Measurements from ENCODE around the gene CBLC. TPM values are rescaled to one million over a fixed set of nuclear protein-coding genes. Genes with fewer than 3 reads are reported as not detected.
A peak's percentile ranks its signal among the peaks of the same experiment; 100 is the strongest.
"Not testable (repeated sequence)": the region's sequence is repeated elsewhere in the genome, so short reads cannot be mapped to it uniquely, and the experiment has no call there.

Gene CBLC
- total RNA-seq, 4 donors from 2014 or later, result 64.3 to 87.0 (median 75.6) TPM

DNA sequence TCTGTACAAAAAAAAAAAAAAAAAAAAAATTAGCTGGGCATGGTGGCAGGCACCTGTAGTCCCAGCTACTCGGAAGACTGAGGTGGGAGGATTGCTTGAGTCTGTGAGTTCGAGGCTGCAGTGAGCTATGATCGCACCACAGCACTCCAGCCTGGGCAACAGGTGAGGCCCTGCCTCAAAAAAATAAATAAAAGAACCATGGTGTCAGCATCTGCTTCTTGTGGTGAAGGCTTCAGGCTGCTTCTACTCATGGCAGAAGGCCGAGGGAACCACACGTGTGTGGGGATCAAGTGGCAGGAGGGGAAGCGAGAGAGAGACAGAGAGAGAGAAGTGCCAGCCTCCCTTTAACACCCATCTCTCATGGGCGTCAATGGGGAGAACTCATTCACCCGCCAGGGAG is 15.7 kb upstream of the CBLC start:
- H3K4me3 ChIP-seq (ENCODE audit: low read depth, poor library complexity, severe bottlenecking), result no peak overlapping the region
- no peak for TF ChIP-seq POLR2A (IDR thresholded peaks at IDR 0.05)
- TF ChIP-seq, protein P1, sequence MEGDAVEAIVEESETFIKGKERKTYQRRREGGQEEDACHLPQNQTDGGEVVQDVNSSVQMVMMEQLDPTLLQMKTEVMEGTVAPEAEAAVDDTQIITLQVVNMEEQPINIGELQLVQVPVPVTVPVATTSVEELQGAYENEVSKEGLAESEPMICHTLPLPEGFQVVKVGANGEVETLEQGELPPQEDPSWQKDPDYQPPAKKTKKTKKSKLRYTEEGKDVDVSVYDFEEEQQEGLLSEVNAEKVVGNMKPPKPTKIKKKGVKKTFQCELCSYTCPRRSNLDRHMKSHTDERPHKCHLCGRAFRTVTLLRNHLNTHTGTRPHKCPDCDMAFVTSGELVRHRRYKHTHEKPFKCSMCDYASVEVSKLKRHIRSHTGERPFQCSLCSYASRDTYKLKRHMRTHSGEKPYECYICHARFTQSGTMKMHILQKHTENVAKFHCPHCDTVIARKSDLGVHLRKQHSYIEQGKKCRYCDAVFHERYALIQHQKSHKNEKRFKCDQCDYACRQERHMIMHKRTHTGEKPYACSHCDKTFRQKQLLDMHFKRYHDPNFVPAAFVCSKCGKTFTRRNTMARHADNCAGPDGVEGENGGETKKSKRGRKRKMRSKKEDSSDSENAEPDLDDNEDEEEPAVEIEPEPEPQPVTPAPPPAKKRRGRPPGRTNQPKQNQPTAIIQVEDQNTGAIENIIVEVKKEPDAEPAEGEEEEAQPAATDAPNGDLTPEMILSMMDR (IDR thresholded peaks at IDR 0.05), result no peak
- no peak for DNase-seq (ENCODE audit: low spot score in 2 of 2)
- 87 to 89% methylated on average over 8 of the region's 8 CpGs for WGBS, 2 donors
- intact Hi-C loops (cut with DNase I; ENCODE audit: low total_unique reads), result no loop called here

DNA sequence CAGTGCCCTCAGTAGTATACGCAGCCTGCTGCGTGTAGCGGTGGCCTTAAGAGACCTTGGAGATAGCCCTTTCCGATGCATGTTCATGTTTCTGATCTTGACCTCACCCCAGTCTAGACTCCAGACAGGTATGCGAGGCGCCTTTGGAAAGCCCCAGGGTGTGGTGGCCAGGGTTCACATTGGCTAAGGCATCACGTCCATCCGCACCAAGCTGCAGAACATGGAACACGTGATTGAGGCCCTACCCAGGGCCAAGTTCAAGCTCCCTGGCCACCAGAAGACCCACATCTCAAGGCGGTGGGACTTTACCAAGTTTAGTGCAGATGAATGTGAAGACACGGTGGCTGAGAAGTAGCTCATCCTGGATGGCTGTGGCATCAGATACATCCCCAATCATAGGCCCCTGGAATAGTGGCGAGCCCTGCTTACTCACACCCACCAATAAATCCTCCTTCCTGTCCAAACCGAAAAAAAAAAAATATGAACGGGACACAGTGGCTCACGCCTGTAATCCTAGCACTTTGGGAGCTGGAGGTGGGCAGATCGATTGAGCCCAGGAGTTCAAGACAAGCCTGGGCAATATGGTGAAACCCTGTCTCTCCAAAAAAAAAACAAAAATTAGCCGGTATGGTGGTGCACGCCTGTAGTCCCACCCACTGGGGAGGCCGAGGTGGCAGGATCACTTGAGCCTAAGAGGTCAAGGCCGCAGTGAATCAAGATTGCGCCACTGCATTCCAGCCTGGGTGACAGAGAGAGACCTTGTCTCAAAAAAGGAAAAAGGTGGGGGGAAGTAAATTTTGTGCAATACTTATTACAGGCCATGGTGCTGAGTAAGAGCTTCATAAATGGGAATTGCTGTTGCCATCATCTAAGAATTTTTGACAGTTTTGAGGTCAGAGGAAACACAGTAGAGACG is 12.4 kb upstream of the CBLC start:
- DNase-seq (ENCODE audit: low spot score in 2 of 2), result no peak
- intact Hi-C loops (cut with DNase I; ENCODE audit: low total_unique reads), result no loop called here
- WGBS, 2 donors, result 77 to 81% methylated on average over 22 of the region's 22 CpGs
- H3K4me3 ChIP-seq (ENCODE audit: low read depth, poor library complexity, severe bottlenecking), result no peak overlapping the region
- TF ChIP-seq, protein P1 (IDR thresholded peaks at IDR 0.05), result peak in 1 of 3 donors; percentile 40
- TF ChIP-seq POLR2A (IDR thresholded peaks at IDR 0.05), result no peak

DNA sequence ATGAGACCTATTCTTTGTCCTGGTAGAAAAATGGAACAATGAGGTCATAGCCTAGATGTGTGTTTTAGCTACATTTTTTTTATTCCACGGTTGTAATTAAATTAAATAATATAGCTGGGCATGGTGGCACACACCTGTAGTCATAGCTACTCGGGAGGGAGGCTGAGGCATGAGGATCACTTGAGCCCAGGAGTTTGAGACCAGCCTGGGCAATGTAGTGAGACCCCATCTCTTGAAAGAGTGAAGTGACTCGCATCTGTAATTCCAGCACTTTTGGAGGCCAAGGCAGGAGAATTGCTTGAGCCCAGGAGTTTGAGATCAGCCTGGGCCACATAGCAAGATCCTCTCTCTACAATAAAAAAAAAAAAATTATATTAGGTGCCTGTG is 11.7 kb upstream of the CBLC start:
- no peak for TF ChIP-seq POLR2A (IDR thresholded peaks at IDR 0.05)
- TF ChIP-seq, protein P1 (IDR thresholded peaks at IDR 0.05), result no peak
- WGBS, 2 donors, result 90% methylated on average over 3 of the region's 3 CpGs
- intact Hi-C loops (cut with DNase I; ENCODE audit: low total_unique reads), result no loop called here

DNA sequence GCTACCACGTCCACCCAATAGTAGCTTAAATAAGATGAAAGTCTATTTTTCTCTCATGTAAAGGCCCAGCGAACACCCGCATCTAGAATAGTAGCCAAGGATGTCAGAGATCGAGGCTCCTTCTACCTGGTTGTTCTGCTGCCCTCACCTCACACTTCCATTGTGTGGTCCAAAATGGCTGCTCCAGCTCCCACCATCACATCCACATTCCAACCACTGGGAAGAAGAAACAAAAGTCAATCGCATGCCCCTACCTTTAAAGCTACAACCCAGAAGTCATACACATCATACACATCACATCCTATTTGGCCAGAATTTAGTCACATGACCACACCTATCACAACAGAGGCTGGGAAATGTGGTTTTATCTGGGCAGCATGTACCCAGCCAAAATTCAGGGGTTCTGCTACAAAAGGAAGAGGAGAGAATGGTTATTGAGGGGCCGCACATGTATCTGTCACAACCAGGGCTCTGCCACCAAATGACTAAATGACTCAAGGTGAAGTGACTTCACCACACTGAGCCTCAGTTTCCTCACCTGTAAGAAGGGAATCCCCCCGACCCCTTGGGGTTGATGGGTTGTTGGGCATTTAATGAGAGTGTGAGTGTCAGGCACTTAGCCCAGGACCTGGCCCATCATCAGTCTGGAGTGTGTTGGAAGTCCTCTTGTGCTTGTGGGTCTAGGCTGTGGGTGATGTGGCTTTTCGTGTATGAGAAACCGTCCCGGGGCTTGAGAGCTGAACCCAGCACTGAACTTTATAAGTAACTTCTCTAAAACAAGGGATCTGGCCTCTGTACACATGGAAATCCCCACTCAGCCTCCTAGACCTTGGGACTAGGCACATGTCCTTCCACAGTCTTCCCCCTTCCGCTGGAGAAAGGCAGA is 10.2 kb upstream of the CBLC start:
- WGBS, 2 donors, result 73 to 77% methylated on average over 11 of the region's 11 CpGs
- no peak for DNase-seq (ENCODE audit: low spot score in 2 of 2)
- intact Hi-C loops (cut with DNase I; ENCODE audit: low total_unique reads), result no loop called here
- H3K4me3 ChIP-seq (ENCODE audit: low read depth, poor library complexity, severe bottlenecking), result no peak overlapping the region
- TF ChIP-seq, protein P1 (IDR thresholded peaks at IDR 0.05), result no peak
- no peak for TF ChIP-seq POLR2A (IDR thresholded peaks at IDR 0.05)

More for the DNA sequence above, 11.7 kb upstream of the CBLC start:
- no peak overlapping the region for H3K4me3 ChIP-seq (ENCODE audit: low read depth, poor library complexity, severe bottlenecking)
- DNase-seq (ENCODE audit: low spot score in 2 of 2), result no peak

DNA sequence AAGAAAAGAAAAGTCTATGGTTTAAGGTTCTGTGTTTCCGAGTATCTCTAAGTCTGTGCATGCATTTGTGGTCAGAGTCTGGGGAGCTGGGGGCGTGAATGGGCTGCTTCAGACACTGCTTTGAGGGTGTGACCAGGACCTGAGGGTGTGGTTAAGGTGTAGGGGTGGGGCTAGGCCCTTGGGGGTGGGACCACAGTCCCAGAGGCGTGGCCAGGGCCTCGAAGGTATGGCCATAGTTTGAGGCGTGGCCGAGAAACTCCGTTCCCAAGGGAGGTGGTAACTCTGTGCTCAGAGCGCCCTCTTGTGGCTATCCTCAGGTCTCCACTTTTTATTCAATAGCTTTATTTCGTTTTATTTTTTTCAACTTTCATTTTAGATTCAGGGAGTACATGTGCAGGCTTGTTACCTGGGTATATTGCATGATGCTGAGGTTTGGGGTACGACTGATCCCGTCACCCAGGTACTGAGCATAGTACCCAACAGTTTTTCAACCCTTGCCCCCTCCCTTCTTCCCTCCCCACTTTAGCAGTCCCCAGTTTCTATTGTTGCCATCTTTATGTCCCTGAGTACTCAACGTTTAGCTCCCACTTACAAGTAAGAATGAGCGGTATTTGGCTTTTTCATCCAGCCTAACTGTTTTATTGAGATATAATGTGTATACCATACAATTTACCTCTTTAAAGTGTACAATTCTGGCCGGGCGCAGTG is 7.0 kb upstream of the CBLC start:
- WGBS, 2 donors, result 17% methylated on average over 15 of the region's 15 CpGs
- no peak overlapping the region for H3K4me3 ChIP-seq (ENCODE audit: low read depth, poor library complexity, severe bottlenecking)
- peak; percentile 94 to 98 for DNase-seq (ENCODE audit: low spot score in 2 of 2)
- TF ChIP-seq POLR2A (IDR thresholded peaks at IDR 0.05), result no peak
- TF ChIP-seq, protein P1 (IDR thresholded peaks at IDR 0.05), result peak in 1 of 3 donors; percentile 89
- intact Hi-C loops (cut with DNase I; ENCODE audit: low total_unique reads), result loop anchor here (5.0 kb wide), 1 partner anchor 48 kb away; no protein-coding TSS in a partner anchor

DNA sequence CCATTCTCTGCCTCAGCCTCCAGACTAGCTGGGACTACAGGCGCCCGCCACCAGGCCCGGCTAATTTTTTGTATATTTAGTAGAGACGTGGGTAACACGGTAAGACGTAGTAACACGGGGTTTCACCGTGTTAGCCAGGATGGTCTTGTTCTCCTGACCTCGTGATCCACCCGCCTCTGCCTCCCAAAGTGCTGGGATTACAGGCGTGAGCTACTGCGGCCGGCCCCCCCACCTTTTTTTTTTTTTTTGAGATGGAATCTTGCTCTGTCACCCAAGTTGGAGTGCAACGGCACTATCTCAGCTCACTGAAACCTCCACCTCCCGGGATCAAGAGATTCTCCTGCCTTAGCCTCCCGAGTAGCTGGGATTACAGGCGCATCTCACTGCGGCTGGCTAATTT is 5.5 kb upstream of the CBLC start:
- H3K4me3 ChIP-seq (ENCODE audit: low read depth, poor library complexity, severe bottlenecking); DNase-seq (ENCODE audit: low spot score in 2 of 2): not testable (repeated sequence)
- WGBS, 2 donors, result 80 to 87% methylated on average over 18 of the region's 18 CpGs
- intact Hi-C loops (cut with DNase I; ENCODE audit: low total_unique reads), result loop anchor here (5.0 kb wide), 1 partner anchor 50 kb away; no protein-coding TSS in a partner anchor

Measured in lower leg skin (tissue), 4 donors.